Gastrocnemius medialis (tissue), 4 donors: ENCODE data around the gene REC8.

ENCODE experiments used
- CTCF ChIP-seq, 5 experiments: fragments of 450-650 bp in 3 of 5; fragments of 200-600 bp in 2 of 5; sonication (generic) in 2 of 5; IDR thresholded peaks in 4 of 5; conservative IDR thresholded peaks in 1 of 5; 1 replicate in 4 of 5; 2 replicates in 1 of 5; pipeline ENCODE4 v1.5.1; 2016 to 2019; ENCODE audit warnings: antibody characterized with exemption in 5 of 5, mild to moderate bottlenecking in 3 of 5, moderate library complexity in 3 of 5
- POLR2A ChIP-seq, 2 donors: fragments of 450-650 bp; IDR thresholded peaks; one replicate each; pipeline ENCODE4 v1.6.1; 2017; ENCODE audit warnings: antibody characterized with exemption in 2 of 2, mild to moderate bottlenecking in 2 of 2, moderate library complexity in 2 of 2

GRCh38 chr14:24177041-24177825 lies 5.4 kb downstream of the REC8 start:
- no peak for TF ChIP-seq CTCF (IDR thresholded peaks at IDR 0.05 in 4 of 5, conservative IDR thresholded peaks at IDR 0.05 in 1 of 5)
- TF ChIP-seq POLR2A (IDR thresholded peaks at IDR 0.05): no peak
